Measurements from ENCODE around the gene LSM3.

Gene LSM3

DNA sequence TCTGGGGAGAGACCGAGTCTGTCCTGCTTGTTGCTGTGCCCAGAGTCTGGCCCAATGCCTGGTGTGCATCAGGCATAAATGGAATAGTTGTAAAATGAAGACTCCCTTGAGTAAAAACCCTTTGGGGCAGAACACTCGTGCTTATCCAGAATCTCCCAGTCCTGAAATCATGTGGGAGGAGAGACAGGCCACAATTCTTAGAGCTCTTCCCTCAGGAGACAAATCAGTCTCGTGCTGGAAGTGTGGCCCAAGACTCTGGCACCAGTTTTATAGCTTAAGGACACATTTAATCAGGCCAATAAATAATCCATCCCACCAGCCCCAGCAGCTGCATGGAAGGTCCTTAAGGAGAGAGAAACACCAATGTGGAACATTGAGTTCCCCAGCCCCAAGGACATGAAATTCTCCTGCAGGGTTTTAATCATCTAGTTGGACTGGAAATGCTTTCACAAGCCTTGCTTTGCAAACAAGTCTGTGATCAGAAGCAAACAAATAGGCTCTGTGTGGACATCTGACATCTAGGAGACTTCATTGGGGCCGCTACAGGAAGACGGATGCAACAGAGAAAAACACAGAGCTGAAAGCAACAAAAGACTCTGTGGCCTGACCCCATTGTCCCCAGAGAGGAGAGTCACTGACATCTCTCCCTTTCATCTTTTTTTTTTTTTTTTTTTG is 70.4 kb downstream of the LSM3 start:
- H3K27me3 Mint-ChIP-seq (ENCODE audit: low read depth), result no peaks in the 10 kb centered on the region
- H3K36me3 Mint-ChIP-seq (ENCODE audit: low read depth), result no peaks in the 10 kb centered on the region
- no peaks in the 10 kb centered on the region for H3K4me1 Mint-ChIP-seq (ENCODE audit: low read depth)
- H3K9me3 Mint-ChIP-seq, result no peaks in the 10 kb centered on the region
- no peak overlapping the region for H3K4me3 Mint-ChIP-seq
- H3K27ac Mint-ChIP-seq, result no peak overlapping the region

Data from T-helper 1 cell treated with Interleukin-12 subunit alpha and Interleukin-12 subunit beta and Interleukin-4 antibody, amounts not matched to agents 30 μg/mL and 1 μg/mL, for 36 hours (primary cell).